Brain microvascular endothelial cell (primary cell): ENCODE results near the gene POU2F3.

Source experiments
- DNase-seq: peaks from one replicate; pipeline ENCODE4 v3.0.0-alpha.2; 2020
- H3K27ac ChIP-seq: fragments of 250-450 bp; sonication (Bioruptor Pico); 2 replicates; pipeline ENCODE4 v1.5.1; 2020; ENCODE audit warnings: mild to moderate bottlenecking, moderate library complexity
- H3K27me3 ChIP-seq: fragments of 250-450 bp; sonication (Bioruptor Pico); replicated peaks from 2 replicates; pipeline ENCODE4 v1.5.1; 2020; ENCODE audit warnings: mild to moderate bottlenecking
- H3K36me3 ChIP-seq: fragments of 250-450 bp; sonication (Bioruptor Pico); replicated peaks from 2 replicates; pipeline ENCODE4 v1.5.1; 2020; ENCODE audit warnings: mild to moderate bottlenecking
- H3K4me3 ChIP-seq: 2 replicates; pipeline ENCODE4 v1.5.1; 2011; ENCODE audit warnings: low read depth, mild to moderate bottlenecking, control low read depth, low read length, moderate library complexity
- CTCF ChIP-seq: IDR thresholded peaks from 2 replicates; pipeline ENCODE4 v1.5.1; 2011; ENCODE audit warnings: low read depth, mild to moderate bottlenecking, moderate library complexity, low read length, control low read depth, inconsistent platforms; ENCODE audit errors: missing control alignments
- in situ Hi-C: cut with HindIII; loops from 2 replicates; pipeline ENCODE4 v1.10.0; 2017; ENCODE audit warnings: low sequenced_read_pairs, low pct_ligation_motif_present

The POU2F3 gene

GRCh38 chr11:120220747-120221037 lies 19.2 kb upstream of the POU2F3 start:
- no peak for DNase-seq
- Histone ChIP-seq H3K4me3 (no peak overlapping the region), H3K36me3 (no peaks in the 10 kb centered on the region), H3K27me3 (no peaks in the 10 kb centered on the region), H3K27ac (no peak overlapping the region)
- no peak for TF ChIP-seq CTCF
- in situ Hi-C loops = no loop called here

GRCh38 chr11:120221115-120221752 lies 18.7 kb upstream of the POU2F3 start:
- no peak for DNase-seq
- in situ Hi-C loops = no loop called here
- Histone ChIP-seq H3K27me3 (no peaks in the 10 kb centered on the region), H3K27ac (no peak overlapping the region), H3K36me3 (no peaks in the 10 kb centered on the region), H3K4me3 (no peak overlapping the region)
- no peak for TF ChIP-seq CTCF

- no peak for TF ChIP-seq CTCF
- in situ Hi-C loops = no loop called here
- no peak overlapping the region for H3K4me3 ChIP-seq
These were observed 17.0 kb upstream of the POU2F3 start for GRCh38 chr11:120222916-120223315.

GRCh38 chr11:120223793-120224192 lies 16.1 kb upstream of the POU2F3 start:
- DNase-seq = no peak
- no peak overlapping the region for H3K4me3 ChIP-seq
- H3K27me3 ChIP-seq = no peaks in the 10 kb centered on the region
- no peak for TF ChIP-seq CTCF
- H3K27ac ChIP-seq = no peak overlapping the region
- in situ Hi-C loops = no loop called here
- no peaks in the 10 kb centered on the region for H3K36me3 ChIP-seq

More at GRCh38 chr11:120222916-120223315, 17.0 kb upstream of the POU2F3 start:
- Histone ChIP-seq H3K36me3 (no peaks in the 10 kb centered on the region), H3K27me3 (no peaks in the 10 kb centered on the region), H3K27ac (no peak overlapping the region)
- no peak for DNase-seq

GRCh38 chr11:120224361-120224760 lies 15.6 kb upstream of the POU2F3 start:
- no peaks in the 10 kb centered on the region for H3K27me3 ChIP-seq
- in situ Hi-C loops = no loop called here
- no peak overlapping the region for H3K27ac ChIP-seq
- no peak for TF ChIP-seq CTCF
- DNase-seq = no peak
- no peak overlapping the region for H3K4me3 ChIP-seq
- H3K36me3 ChIP-seq = no peaks in the 10 kb centered on the region
